ENCODE results near the gene IFT20.

IFT20 gene

GRCh38 chr17:28335201-28335958 is at the start of gene IFT20, which contains the start of gene TNFAIP1:
Gene IFT20 (minus strand): TSS chr17:28335472. CDS start chr17:28331985, 3,487 bp downstream.
Gene TNFAIP1 (plus strand): TSS chr17:28335761. CDS start chr17:28339522, 3,761 bp downstream.
- DNase-seq: peak; percentile 100

GRCh38 chr17:28385037-28385400 is 49.7 kb upstream of the IFT20 start:
- DNase-seq: no peak

GRCh38 chr17:28384281-28385036 is 49.2 kb upstream of the IFT20 start:
- DNase-seq: no peak

- no peak for DNase-seq
Observed at GRCh38 chr17:28381141-28381825, 46.0 kb upstream of the IFT20 start.

- no peak for DNase-seq
Observed at GRCh38 chr17:28379814-28380801, 44.8 kb upstream of the IFT20 start.

- DNase-seq: peak in 1 of 2 experiments; percentile 36
Observed at GRCh38 chr17:28372945-28373274, 37.6 kb upstream of the IFT20 start.

GRCh38 chr17:28372203-28372944 is 37.1 kb upstream of the IFT20 start:
- peak; percentile 40 to 60 for DNase-seq

- DNase-seq: peak; percentile 97 to 99
Observed at GRCh38 chr17:28371245-28372202, 36.3 kb upstream of the IFT20 start, which contains the start of gene SARM1. Gene SARM1 (plus strand): TSS chr17:28371694. CDS start chr17:28372033, 339 bp downstream.

GRCh38 chr17:28370744-28371103 is 35.5 kb upstream of the IFT20 start:
- no peak for DNase-seq

- DNase-seq: peak in 1 of 2 experiments; percentile 26
Observed at GRCh38 chr17:28370035-28370743, 34.9 kb upstream of the IFT20 start, which contains the start of gene VTN. Gene VTN (minus strand): TSS chr17:28370307. CDS start chr17:28370203, 104 bp downstream.

GRCh38 chr17:28369684-28370034 is 34.4 kb upstream of the IFT20 start:
- DNase-seq: peak in 1 of 2 experiments; percentile 47

GRCh38 chr17:28368915-28369683 is 33.8 kb upstream of the IFT20 start:
- no peak for DNase-seq

GRCh38 chr17:28368306-28368831 is 33.1 kb upstream of the IFT20 start:
- no peak for DNase-seq

GRCh38 chr17:28367641-28368305 is 32.5 kb upstream of the IFT20 start:
- DNase-seq: no peak

- no peak for DNase-seq
Observed at GRCh38 chr17:28366605-28367004, 31.3 kb upstream of the IFT20 start.

- DNase-seq: peak; percentile 64 to 90
Observed at GRCh38 chr17:28365487-28365886, 30.2 kb upstream of the IFT20 start.

- no peak for DNase-seq
Observed at GRCh38 chr17:28364665-28365363, 29.5 kb upstream of the IFT20 start, which contains the start of gene SEBOX. Gene SEBOX (minus strand): TSS chr17:28365199. CDS start chr17:28365151, 48 bp downstream.
